Mucosa of rectum (tissue), 2 donors: Measurements from ENCODE around the gene TIMELESS.
A peak's percentile ranks its signal among the peaks of the same experiment; 100 is the strongest.

Experiments used
- H3K27ac ChIP-seq, 2 donors: one replicate each; pipeline ENCODE4 v1.7.0; 2013; ENCODE audit warnings: inconsistent platforms in 2 of 2, low read depth in 2 of 2, low read length in 2 of 2
- H3K27me3 ChIP-seq, 2 donors: one replicate each; pipeline ENCODE4 v1.7.0; 2013; ENCODE audit warnings: low read length in 2 of 2; ENCODE audit not compliant: control insufficient read depth in 2 of 2, insufficient read depth in 2 of 2
- H3K36me3 ChIP-seq, 2 donors: one replicate each; pipeline ENCODE4 v1.7.0; 2013; ENCODE audit warnings: low read length in 2 of 2; ENCODE audit not compliant: control insufficient read depth in 2 of 2, insufficient read depth in 2 of 2
- H3K4me1 ChIP-seq, 2 donors: one replicate each; pipeline ENCODE4 v1.7.0; 2013; ENCODE audit warnings: low read length in 2 of 2, mild to moderate bottlenecking in 1 of 2; ENCODE audit not compliant: control insufficient read depth in 2 of 2, insufficient read depth in 2 of 2
- H3K4me3 ChIP-seq, 2 donors: one replicate each; pipeline ENCODE4 v1.7.0; 2013; ENCODE audit warnings: low read length in 2 of 2
- H3K9ac ChIP-seq, 2 donors: one replicate each; pipeline ENCODE4 v1.7.0; 2013; ENCODE audit warnings: low read length in 2 of 2, low read depth in 1 of 2, mild to moderate bottlenecking in 1 of 2
- H3K9me3 ChIP-seq, 2 donors: one replicate each; pipeline ENCODE4 v1.7.0; 2013; ENCODE audit warnings: low read length in 2 of 2; ENCODE audit not compliant: control insufficient read depth in 2 of 2
- donor health status: healthy.
- donor health status: Normal muscosa, but diverticular disease.

The TIMELESS gene

DNA sequence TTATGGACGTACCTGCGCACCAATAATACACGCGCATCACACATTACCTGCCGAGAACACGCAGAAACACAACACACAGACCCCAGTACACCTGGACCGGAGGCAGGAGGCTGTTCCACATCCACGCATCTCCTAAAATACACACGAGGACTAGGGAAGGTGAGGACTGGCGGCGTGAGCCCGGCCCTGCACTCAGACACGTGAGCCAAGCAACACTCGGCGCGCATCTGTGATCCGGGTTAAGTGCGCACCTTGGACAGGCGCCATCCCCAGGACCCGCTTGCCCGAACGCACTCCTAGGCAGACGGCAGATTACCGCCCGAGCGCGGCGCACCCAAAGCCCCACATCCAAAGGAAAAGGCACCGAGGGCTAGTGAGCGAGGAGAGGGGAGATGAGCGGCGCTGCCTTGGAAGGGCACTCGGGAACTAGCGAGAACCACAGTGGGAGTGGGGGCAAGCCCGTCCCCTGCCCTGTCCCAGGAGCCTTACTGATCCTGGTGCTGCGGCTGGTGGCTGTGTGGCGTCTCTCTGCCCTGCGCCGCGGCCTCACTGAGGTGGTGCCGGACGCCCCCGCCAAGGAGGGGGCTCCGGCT, 38.3 kb upstream of the TIMELESS start:
- H3K36me3 ChIP-seq: no peaks in the 10 kb centered on the region
- peaks cover 7 to 14% of the 10 kb centered on the region in 2 donors for H3K4me1 ChIP-seq
- no peak overlapping the region for H3K27ac ChIP-seq

DNA sequence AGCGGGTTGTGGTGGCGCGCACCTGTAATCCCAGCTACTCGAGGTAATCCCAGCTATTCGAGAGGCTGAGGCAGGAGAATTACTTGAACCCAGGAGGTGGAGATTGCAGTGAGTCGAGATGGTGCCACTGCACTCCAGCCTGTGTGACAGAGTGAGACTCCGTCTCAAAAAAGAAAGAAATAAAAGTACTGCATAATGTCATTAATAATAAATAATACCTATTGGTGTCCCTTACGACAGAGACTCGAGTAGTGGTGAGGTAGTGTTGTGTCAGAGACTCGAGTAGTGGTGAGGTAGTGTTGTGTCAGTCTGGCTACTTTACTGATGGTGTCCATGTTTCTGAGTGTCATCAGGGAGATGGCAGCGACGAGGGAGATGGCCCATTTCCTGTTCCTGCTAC, 37.5 kb upstream of the TIMELESS start:
- H3K27me3 ChIP-seq: peaks cover 0 to 2% of the 10 kb centered on the region in 2 donors
- no peak overlapping the region for H3K9ac ChIP-seq
- H3K4me1 ChIP-seq: peaks cover 7 to 14% of the 10 kb centered on the region in 2 donors
- no peak overlapping the region for H3K4me3 ChIP-seq
- no peaks in the 10 kb centered on the region for H3K36me3 ChIP-seq
- H3K9me3 ChIP-seq: no peaks in the 10 kb centered on the region
- H3K27ac ChIP-seq: no peak overlapping the region

More for the DNA sequence above, 38.3 kb upstream of the TIMELESS start:
- H3K9me3 ChIP-seq: no peaks in the 10 kb centered on the region
- H3K9ac ChIP-seq: peak overlapping the region; percentile 32 to 42
- peaks cover 0 to 2% of the 10 kb centered on the region in 2 donors for H3K27me3 ChIP-seq
- H3K4me3 ChIP-seq: peak overlapping the region; percentile 69 to 72

DNA sequence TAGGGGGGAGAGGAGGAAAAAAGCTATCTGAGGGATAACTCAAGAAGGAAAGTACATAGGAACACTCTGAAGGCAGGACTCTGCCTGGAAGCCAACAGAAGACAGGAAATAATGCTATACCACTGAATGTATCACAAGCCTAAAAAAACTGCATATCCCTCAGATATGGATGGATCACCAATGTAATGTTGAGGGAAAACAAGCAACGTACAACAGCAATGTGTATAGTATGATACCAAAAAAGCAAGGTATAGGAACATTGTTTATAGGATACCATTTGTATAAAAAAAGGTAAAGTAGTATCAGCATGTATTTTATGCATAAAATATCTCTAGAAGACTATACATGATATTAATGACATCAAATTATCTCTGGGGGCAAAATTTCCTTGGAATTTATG, 35.3 kb upstream of the TIMELESS start:
- Histone ChIP-seq H3K36me3 (no peaks in the 10 kb centered on the region), H3K27ac (no peak overlapping the region), H3K4me1 (peaks cover 7 to 14% of the 10 kb centered on the region in 2 donors)

DNA sequence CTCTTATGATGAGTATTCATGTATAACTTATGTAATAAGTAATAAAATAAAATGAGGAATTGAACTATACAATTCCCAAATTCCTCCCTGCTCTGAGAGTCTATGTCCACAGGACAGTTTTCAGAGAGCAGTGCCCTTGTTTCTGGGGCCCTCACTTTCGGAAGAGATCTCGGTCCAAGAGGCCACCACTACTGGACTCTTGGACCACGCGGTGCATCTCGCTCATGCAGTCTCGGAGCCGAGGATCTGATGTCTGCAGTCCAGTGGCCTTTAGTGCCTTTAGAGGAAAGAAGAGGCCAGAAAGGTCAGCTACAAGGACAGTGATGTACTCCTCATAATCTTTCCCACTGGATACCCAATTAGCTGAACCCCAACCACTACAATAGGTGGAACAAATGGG, 30.4 kb upstream of the TIMELESS start:
- Histone ChIP-seq H3K4me1 (no peaks in the 10 kb centered on the region), H3K36me3 (no peaks in the 10 kb centered on the region), H3K9ac (no peak overlapping the region), H3K4me3 (no peak overlapping the region), H3K27me3 (no peaks in the 10 kb centered on the region), H3K27ac (no peak overlapping the region), H3K9me3 (no peaks in the 10 kb centered on the region)

More for the DNA sequence above, 35.3 kb upstream of the TIMELESS start:
- H3K9me3 ChIP-seq: no peaks in the 10 kb centered on the region
- H3K9ac ChIP-seq: no peak overlapping the region
- peaks cover 0 to 2% of the 10 kb centered on the region in 2 donors for H3K27me3 ChIP-seq
- no peak overlapping the region for H3K4me3 ChIP-seq

DNA sequence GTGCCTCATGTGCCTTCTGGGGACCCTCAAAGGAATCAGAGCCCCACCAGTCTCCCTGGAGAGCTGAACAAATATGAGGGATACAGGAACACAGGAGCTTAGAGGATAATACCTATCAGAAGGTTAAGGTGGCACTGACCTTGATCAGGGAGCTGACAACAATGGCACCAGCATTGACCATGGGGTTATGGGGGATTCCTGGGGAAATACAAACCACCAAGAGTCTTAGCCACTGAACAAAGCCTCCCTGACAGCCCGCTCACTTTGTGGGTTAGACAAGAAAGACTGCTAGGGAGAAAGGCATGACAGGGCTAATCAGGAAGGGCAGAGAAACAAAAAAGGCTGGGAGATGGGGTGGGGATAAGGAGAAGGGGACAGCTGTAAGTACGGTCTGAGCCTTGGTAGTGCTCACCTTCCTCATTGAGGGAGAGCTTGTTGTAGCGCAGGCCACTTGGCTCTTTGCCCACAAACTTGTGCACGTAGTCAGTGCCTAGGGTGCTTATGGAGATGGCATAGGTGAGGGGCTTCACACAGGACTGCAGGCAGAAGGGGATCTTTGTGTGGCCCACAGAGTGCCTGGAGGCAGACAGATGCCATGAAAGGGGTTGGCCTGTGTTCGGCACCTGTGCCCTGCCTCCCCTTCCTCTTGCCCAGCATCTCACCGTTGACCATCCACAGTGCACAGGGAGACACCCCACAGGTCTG, 28.4 kb upstream of the TIMELESS start:
- Histone ChIP-seq H3K4me1 (no peaks in the 10 kb centered on the region), H3K36me3 (no peaks in the 10 kb centered on the region), H3K27me3 (no peaks in the 10 kb centered on the region), H3K9ac (no peak overlapping the region), H3K4me3 (no peak overlapping the region), H3K9me3 (no peaks in the 10 kb centered on the region), H3K27ac (no peak overlapping the region)

DNA sequence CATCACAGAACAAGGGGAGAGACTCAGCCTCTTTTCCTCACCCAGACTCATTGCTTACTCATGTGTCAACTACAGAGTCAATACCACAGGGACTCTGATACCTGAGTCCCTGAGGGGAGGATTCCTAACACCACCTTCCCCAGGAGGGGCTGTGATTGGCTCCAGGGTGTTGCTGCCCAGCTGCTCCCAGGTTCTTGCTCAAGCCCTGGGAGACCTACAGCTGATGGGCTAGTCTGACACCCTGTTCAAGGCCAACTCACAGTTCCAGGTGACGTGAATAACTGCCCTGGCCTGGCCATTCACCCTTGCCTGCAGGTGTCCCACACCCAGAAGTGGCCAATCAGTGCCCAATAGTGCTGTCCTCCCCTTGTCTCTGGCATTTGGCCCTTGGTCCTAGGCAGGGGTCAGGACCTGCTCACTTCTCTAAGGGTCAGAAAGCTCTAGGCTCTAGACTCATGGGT, 27.8 kb upstream of the TIMELESS start:
- H3K36me3 ChIP-seq: peaks cover 0 to 2% of the 10 kb centered on the region in 2 donors
- H3K27me3 ChIP-seq: no peaks in the 10 kb centered on the region
- no peak overlapping the region for H3K27ac ChIP-seq
- H3K9me3 ChIP-seq: no peaks in the 10 kb centered on the region
- no peak overlapping the region for H3K9ac ChIP-seq
- no peaks in the 10 kb centered on the region for H3K4me1 ChIP-seq
- H3K4me3 ChIP-seq: no peak overlapping the region

DNA sequence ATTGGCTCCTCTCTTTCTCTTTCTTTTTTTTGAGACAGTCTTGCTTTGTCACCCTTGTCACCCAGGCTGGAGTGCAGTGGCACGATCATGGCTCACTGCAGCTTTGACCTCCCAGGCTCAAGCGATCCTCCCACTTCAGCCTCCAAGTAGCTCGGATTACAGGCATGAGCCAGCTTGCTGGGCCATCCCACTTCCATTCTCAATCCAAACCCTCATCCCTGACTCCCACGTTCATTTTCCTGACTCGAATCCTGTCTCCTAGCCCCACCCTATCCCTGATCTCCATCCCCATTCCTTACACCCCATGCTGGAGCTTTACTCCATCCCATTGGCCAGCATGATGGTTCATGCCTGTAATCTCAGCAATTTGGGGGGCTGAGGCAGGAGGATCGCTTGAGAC, 26.9 kb upstream of the TIMELESS start:
- Histone ChIP-seq H3K4me3 (no peak overlapping the region), H3K9ac (no peak overlapping the region), H3K9me3 (no peaks in the 10 kb centered on the region), H3K27me3 (no peaks in the 10 kb centered on the region), H3K4me1 (no peaks in the 10 kb centered on the region), H3K27ac (no peak overlapping the region), H3K36me3 (peaks cover 0 to 3% of the 10 kb centered on the region in 2 donors)

DNA sequence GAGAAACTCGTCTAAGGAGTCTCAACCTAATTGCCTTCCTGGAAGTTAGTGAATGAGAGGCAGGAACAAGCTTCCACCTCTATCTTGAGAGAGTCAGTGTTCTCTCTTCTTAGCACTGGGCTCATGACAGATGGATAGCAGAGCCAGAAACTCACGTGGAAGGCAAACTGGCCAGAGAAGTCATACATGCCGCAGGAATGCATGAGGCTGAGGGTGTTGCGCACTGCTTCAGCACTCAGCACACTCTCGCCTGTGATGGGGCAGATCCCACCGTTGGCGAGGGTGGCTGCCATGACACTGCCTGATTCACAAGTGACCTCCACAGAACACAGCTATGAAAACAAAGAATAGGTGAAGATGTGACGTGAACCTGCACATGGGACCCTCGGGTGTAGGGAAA, 25.2 kb upstream of the TIMELESS start:
- no peak overlapping the region for H3K27ac ChIP-seq
- peaks cover 0 to 3% of the 10 kb centered on the region in 2 donors for H3K36me3 ChIP-seq
- H3K4me1 ChIP-seq: peaks cover 2 to 7% of the 10 kb centered on the region in 2 donors
- H3K27me3 ChIP-seq: no peaks in the 10 kb centered on the region
- H3K9ac ChIP-seq: no peak overlapping the region
- no peaks in the 10 kb centered on the region for H3K9me3 ChIP-seq
- H3K4me3 ChIP-seq: no peak overlapping the region

DNA sequence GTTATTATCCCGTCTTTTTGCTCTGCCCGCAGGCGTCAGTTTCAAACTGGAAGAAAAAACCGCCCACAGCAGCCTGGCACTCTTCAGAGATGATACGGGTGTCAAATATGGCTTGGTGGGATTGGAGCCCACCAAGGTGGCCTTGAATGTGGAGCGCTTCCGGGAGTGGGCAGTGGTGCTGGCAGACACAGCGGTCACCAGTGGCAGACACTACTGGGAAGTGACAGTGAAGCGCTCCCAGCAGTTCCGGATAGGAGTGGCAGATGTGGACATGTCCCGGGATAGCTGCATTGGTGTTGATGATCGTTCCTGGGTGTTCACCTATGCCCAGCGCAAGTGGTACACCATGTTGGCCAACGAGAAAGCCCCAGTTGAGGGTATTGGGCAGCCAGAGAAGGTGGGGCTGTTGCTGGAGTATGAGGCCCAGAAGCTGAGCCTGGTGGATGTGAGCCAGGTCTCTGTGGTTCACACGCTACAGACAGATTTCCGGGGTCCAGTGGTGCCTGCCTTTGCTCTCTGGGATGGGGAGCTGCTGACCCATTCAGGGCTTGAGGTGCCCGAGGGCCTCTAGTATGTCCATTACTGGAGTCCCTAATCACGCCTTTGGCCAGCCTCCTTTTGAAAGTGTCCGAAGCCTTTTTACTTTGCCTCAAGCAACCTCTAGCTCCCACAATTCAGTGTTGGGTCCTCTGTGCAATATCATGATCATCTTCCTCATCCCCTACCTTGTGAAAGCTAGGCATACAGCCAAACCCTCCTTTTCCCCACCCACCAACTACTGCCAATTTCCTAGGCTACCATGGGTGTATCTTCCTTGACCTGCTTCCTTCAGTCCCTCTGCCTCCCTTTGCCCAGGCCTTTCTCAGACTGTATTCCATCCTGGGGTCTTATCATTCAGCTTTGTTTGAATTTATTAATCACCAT, 20.0 kb upstream of the TIMELESS start:
- peak overlapping the region; percentile 84 to 98 for H3K9ac ChIP-seq

More for the DNA sequence above, 20.0 kb upstream of the TIMELESS start:
- H3K9me3 ChIP-seq: no peaks in the 10 kb centered on the region
- no peaks in the 10 kb centered on the region for H3K27me3 ChIP-seq
- peak overlapping the region; percentile 93 to 100 for H3K4me3 ChIP-seq
- H3K36me3 ChIP-seq: peaks cover 0 to 3% of the 10 kb centered on the region in 2 donors
- H3K4me1 ChIP-seq: peaks cover 8 to 14% of the 10 kb centered on the region in 2 donors
- peak overlapping the region; percentile 80 to 90 for H3K27ac ChIP-seq
